GM23248 (cell line): ENCODE results near the gene C2orf69.

Experiments
- EZH2 ChIP-seq: fragments of 200-600 bp; sonication (generic); IDR thresholded peaks from 2 replicates; pipeline ENCODE4 v1.6.1; 2018; ENCODE audit warnings: antibody characterized with exemption, mild to moderate bottlenecking; ENCODE audit not compliant: insufficient read depth, poor library complexity, severe bottlenecking
- EZH2phosphoT487 ChIP-seq: fragments of 200-600 bp; sonication (generic); IDR thresholded peaks from 2 replicates; pipeline ENCODE4 v1.6.1; 2018; ENCODE audit warnings: antibody characterized with exemption, moderate library complexity, mild to moderate bottlenecking, low read depth; ENCODE audit not compliant: insufficient read depth

- TF ChIP-seq EZH2 (no peak), EZH2phosphoT487 (no peak)
Observed at GRCh38 chr2:199928626-199929025, 17.5 kb downstream of the C2orf69 start.
